ENCODE results near the gene CASP1.
A peak's percentile ranks its signal among the peaks of the same experiment; 100 is the strongest.
"Not testable (repeated sequence)": the region's sequence is repeated elsewhere in the genome, so short reads cannot be mapped to it uniquely, and the experiment has no call there.

CASP1 gene

GRCh38 chr11:105045676-105046296 is 10.8 kb upstream of the CASP1 start:
- DNase-seq = no peak

- DNase-seq = peak; percentile 8
Measured at GRCh38 chr11:105044557-105045524, 9.9 kb upstream of the CASP1 start, which contains the start of gene CARD16. CARD16 (minus strand) TSS chr11:105045335; CDS start chr11:105045297, 38 bp downstream.

GRCh38 chr11:105042178-105042577 is 7.2 kb upstream of the CASP1 start:
- DNase-seq = no peak

GRCh38 chr11:105040703-105041102 is 5.8 kb upstream of the CASP1 start:
- no peak for DNase-seq

GRCh38 chr11:105034388-105034787 is 556 bp downstream of the CASP1 start:
- not testable (repeated sequence) for DNase-seq

GRCh38 chr11:105033781-105034180 is 1.2 kb downstream of the CASP1 start:
- no peak for DNase-seq

- DNase-seq = no peak
Measured at GRCh38 chr11:105033343-105033742, 1.6 kb downstream of the CASP1 start.

GRCh38 chr11:105032495-105032894 is 2.4 kb downstream of the CASP1 start:
- no peak for DNase-seq

- DNase-seq = no peak
Measured at GRCh38 chr11:105027678-105028077, 7.3 kb downstream of the CASP1 start.

- no peak for DNase-seq
Measured at GRCh38 chr11:105024394-105024793, 10.6 kb downstream of the CASP1 start.

- no peak for DNase-seq
Measured at GRCh38 chr11:105023003-105023402, 11.9 kb downstream of the CASP1 start, which contains the start of gene CASP5. CASP5 (minus strand) TSS chr11:105023168; CDS start chr11:105023136, 32 bp downstream.

- DNase-seq = no peak
Measured at GRCh38 chr11:105022527-105022926, 12.4 kb downstream of the CASP1 start.

GRCh38 chr11:105007463-105007862 is 27.5 kb downstream of the CASP1 start:
- no peak for DNase-seq

GRCh38 chr11:105005451-105005845 is 29.5 kb downstream of the CASP1 start:
- DNase-seq = no peak

GRCh38 chr11:105004021-105004420 is 30.9 kb downstream of the CASP1 start:
- no peak for DNase-seq

GRCh38 chr11:105003151-105003550 is 31.8 kb downstream of the CASP1 start:
- DNase-seq = no peak

- DNase-seq = no peak
Measured at GRCh38 chr11:105000797-105001196, 34.1 kb downstream of the CASP1 start.

- no peak for DNase-seq
Measured at GRCh38 chr11:105000167-105000566, 34.8 kb downstream of the CASP1 start.

- no peak for DNase-seq
Measured at GRCh38 chr11:104999721-105000120, 35.2 kb downstream of the CASP1 start.

GRCh38 chr11:104997288-104997687 is 37.7 kb downstream of the CASP1 start:
- DNase-seq = no peak

- DNase-seq = peak; percentile 84
Measured at GRCh38 chr11:104995001-104995408, 39.9 kb downstream of the CASP1 start.

- no peak for DNase-seq
Measured at GRCh38 chr11:104992781-104993180, 42.2 kb downstream of the CASP1 start.

- DNase-seq = no peak
Measured at GRCh38 chr11:104991994-104992393, 43.0 kb downstream of the CASP1 start.

GRCh38 chr11:104984808-104985207 is 50.1 kb downstream of the CASP1 start:
- no peak for DNase-seq
